ENCODE data around the gene CEP112.

The CEP112 gene

GRCh38 chr17:65918500-65918899, 273.4 kb downstream of the CEP112 start:
- no peak for TF ChIP-seq SP1 (IDR thresholded peaks at IDR 0.05)
- no peak for TF ChIP-seq SUZ12 (IDR thresholded peaks at IDR 0.05)
- TF ChIP-seq FOXM1 (IDR thresholded peaks at IDR 0.05; ENCODE audit: borderline replicate concordance), result no peak
- no peak for TF ChIP-seq TARDBP (IDR thresholded peaks at IDR 0.05)
- no peak for TF ChIP-seq ARNT (IDR thresholded peaks at IDR 0.05)
- TF ChIP-seq L3MBTL2 (conservative IDR thresholded peaks at IDR 0.05), result no peak
- TF ChIP-seq FOXK2 (IDR thresholded peaks at IDR 0.05), result no peak
- no peak for TF ChIP-seq LEF1 (IDR thresholded peaks at IDR 0.05; ENCODE audit: borderline replicate concordance)
- TF ChIP-seq, protein P1, sequence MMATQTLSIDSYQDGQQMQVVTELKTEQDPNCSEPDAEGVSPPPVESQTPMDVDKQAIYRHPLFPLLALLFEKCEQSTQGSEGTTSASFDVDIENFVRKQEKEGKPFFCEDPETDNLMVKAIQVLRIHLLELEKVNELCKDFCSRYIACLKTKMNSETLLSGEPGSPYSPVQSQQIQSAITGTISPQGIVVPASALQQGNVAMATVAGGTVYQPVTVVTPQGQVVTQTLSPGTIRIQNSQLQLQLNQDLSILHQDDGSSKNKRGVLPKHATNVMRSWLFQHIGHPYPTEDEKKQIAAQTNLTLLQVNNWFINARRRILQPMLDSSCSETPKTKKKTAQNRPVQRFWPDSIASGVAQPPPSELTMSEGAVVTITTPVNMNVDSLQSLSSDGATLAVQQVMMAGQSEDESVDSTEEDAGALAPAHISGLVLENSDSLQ (IDR thresholded peaks at IDR 0.05), result no peak
- no peak for TF ChIP-seq CTBP1 (IDR thresholded peaks at IDR 0.05; ENCODE audit: borderline replicate concordance)
- TF ChIP-seq NFRKB (IDR thresholded peaks at IDR 0.05), result no peak
- no peak for TF ChIP-seq ELF4 (IDR thresholded peaks at IDR 0.05)
- ChIA-PET CTCF (interaction anchor here (0.7 kb wide), 1 partner anchor 31 kb away, joined by 3 read pairs; no protein-coding TSS in a partner anchor), POLR2A (no interaction called here)
- DNase-seq (ENCODE audit: extremely low spot score), result no peak

- CTCF ChIA-PET, result interaction anchor here (0.6 to 0.7 kb wide), 2 partner anchors 25 to 30 kb away, joined by 3 to 7 read pairs; no protein-coding TSS in a partner anchor
- POLR2A ChIA-PET, result no interaction called here
- TF ChIP-seq HDGF (IDR thresholded peaks at IDR 0.05; ENCODE audit: borderline replicate concordance) (no peak), L3MBTL2 (conservative IDR thresholded peaks at IDR 0.05) (no peak), ARNT (IDR thresholded peaks at IDR 0.05) (no peak), TARDBP (IDR thresholded peaks at IDR 0.05) (no peak), FOXK2 (IDR thresholded peaks at IDR 0.05) (no peak), SP1 (IDR thresholded peaks at IDR 0.05) (no peak), BHLHE40 (IDR thresholded peaks at IDR 0.05; ENCODE audit: borderline replicate concordance) (no peak), ELF4 (IDR thresholded peaks at IDR 0.05) (no peak), LEF1 (IDR thresholded peaks at IDR 0.05; ENCODE audit: borderline replicate concordance) (no peak), FOXM1 (IDR thresholded peaks at IDR 0.05; ENCODE audit: borderline replicate concordance) (no peak), ZNF384 (IDR thresholded peaks at IDR 0.05) (no peak), NFRKB (IDR thresholded peaks at IDR 0.05) (no peak)
- no peak for DNase-seq (ENCODE audit: extremely low spot score)
Measured at GRCh38 chr17:65917560-65917959, 274.4 kb downstream of the CEP112 start.

DNA sequence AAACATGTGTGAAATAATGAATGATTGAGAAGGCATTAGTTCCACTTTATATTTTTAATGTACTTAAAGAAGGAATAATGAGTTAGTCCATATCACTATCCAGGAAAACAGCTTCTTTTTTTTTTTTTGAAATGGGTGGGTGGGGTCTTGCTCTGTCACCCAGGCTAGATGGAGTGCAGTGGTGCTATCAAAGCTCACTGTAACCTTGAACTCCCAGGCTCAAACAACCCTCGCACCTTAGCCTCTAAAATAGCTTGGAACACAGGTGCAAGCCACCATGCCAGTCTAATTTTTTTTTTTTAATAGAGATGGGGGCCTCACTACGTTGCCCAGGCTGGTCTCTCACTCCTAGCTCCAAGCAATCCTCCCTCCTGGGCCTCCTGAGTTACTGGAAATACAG, 275.5 kb downstream of the CEP112 start:
- DNase-seq (ENCODE audit: extremely low spot score), result no peak
- POLR2A ChIA-PET, result no interaction called here
- CTCF ChIA-PET, result no interaction called here
- TF ChIP-seq FOXA1 (IDR thresholded peaks at IDR 0.05), result no peak
- no peak for TF ChIP-seq TARDBP (IDR thresholded peaks at IDR 0.05)
- TF ChIP-seq ARNT (IDR thresholded peaks at IDR 0.05), result no peak
- TF ChIP-seq SUZ12 (IDR thresholded peaks at IDR 0.05), result no peak
- TF ChIP-seq ZNF384 (IDR thresholded peaks at IDR 0.05), result no peak
- no peak for TF ChIP-seq FOXK2 (IDR thresholded peaks at IDR 0.05)
- no peak for TF ChIP-seq NFRKB (IDR thresholded peaks at IDR 0.05)
- no peak for TF ChIP-seq LEF1 (IDR thresholded peaks at IDR 0.05; ENCODE audit: borderline replicate concordance)
- no peak for TF ChIP-seq ELF4 (IDR thresholded peaks at IDR 0.05)
- TF ChIP-seq BHLHE40 (IDR thresholded peaks at IDR 0.05; ENCODE audit: borderline replicate concordance), result no peak
- TF ChIP-seq SP1 (IDR thresholded peaks at IDR 0.05), result no peak
- TF ChIP-seq L3MBTL2 (conservative IDR thresholded peaks at IDR 0.05), result no peak
- no peak for TF ChIP-seq FOXM1 (IDR thresholded peaks at IDR 0.05; ENCODE audit: borderline replicate concordance)
- TF ChIP-seq, protein P1 (IDR thresholded peaks at IDR 0.05), result no peak
- TF ChIP-seq HDGF (IDR thresholded peaks at IDR 0.05; ENCODE audit: borderline replicate concordance), result no peak
- no peak for TF ChIP-seq CTBP1 (IDR thresholded peaks at IDR 0.05; ENCODE audit: borderline replicate concordance)

- DNase-seq (ENCODE audit: extremely low spot score), result no peak
- POLR2A ChIA-PET, result no interaction called here
- CTCF ChIA-PET, result no interaction called here
- no peak for TF ChIP-seq SP1 (IDR thresholded peaks at IDR 0.05)
- TF ChIP-seq NFRKB (IDR thresholded peaks at IDR 0.05), result no peak
- TF ChIP-seq L3MBTL2 (conservative IDR thresholded peaks at IDR 0.05), result no peak
- TF ChIP-seq FOXA1 (IDR thresholded peaks at IDR 0.05), result no peak
- TF ChIP-seq HDGF (IDR thresholded peaks at IDR 0.05; ENCODE audit: borderline replicate concordance), result no peak
- no peak for TF ChIP-seq ZNF384 (IDR thresholded peaks at IDR 0.05)
- TF ChIP-seq, protein P1 (IDR thresholded peaks at IDR 0.05), result no peak
- no peak for TF ChIP-seq SUZ12 (IDR thresholded peaks at IDR 0.05)
- no peak for TF ChIP-seq TARDBP (IDR thresholded peaks at IDR 0.05)
- TF ChIP-seq ARNT (IDR thresholded peaks at IDR 0.05), result no peak
- TF ChIP-seq LEF1 (IDR thresholded peaks at IDR 0.05; ENCODE audit: borderline replicate concordance), result no peak
- no peak for TF ChIP-seq CTBP1 (IDR thresholded peaks at IDR 0.05; ENCODE audit: borderline replicate concordance)
- TF ChIP-seq FOXM1 (IDR thresholded peaks at IDR 0.05; ENCODE audit: borderline replicate concordance), result no peak
- no peak for TF ChIP-seq BHLHE40 (IDR thresholded peaks at IDR 0.05; ENCODE audit: borderline replicate concordance)
- no peak for TF ChIP-seq ELF4 (IDR thresholded peaks at IDR 0.05)
- no peak for TF ChIP-seq FOXK2 (IDR thresholded peaks at IDR 0.05)
Measured at GRCh38 chr17:65914784-65915342, 277.1 kb downstream of the CEP112 start.

DNA sequence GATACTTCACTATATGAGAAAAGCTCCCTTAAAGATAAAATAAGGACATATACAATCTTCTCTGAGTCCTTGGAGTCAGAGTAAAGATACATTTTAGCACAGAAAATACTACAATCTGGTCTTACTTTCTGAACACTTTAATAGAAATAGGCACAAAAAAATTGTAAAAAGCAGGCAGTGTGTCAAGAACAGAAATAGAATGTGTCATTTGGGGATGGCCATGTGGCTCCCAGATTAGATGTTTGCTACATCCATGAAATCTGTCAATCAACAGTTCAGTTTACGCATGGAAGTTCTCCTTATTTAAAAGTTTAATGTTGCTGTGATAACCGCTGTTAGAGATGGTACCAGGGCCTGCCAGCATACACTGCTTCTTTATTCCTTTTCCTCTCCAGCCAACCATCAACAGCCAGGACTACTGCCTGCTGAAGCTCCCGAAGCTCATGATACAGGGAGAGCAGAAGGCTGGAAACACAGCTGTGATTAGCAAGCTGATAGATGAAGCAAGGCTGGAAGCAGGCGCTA, 278.5 kb downstream of the CEP112 start:
- POLR2A ChIA-PET, result no interaction called here

GRCh38 chr17:65910836-65911235, 281.1 kb downstream of the CEP112 start:
- POLR2A ChIA-PET, result no interaction called here
- CTCF ChIA-PET, result no interaction called here

More for the DNA sequence above, 278.5 kb downstream of the CEP112 start:
- no peak for DNase-seq (ENCODE audit: extremely low spot score)
- TF ChIP-seq HDGF (IDR thresholded peaks at IDR 0.05; ENCODE audit: borderline replicate concordance) (no peak), BHLHE40 (IDR thresholded peaks at IDR 0.05; ENCODE audit: borderline replicate concordance) (no peak), ARNT (IDR thresholded peaks at IDR 0.05) (no peak), FOXM1 (IDR thresholded peaks at IDR 0.05; ENCODE audit: borderline replicate concordance) (no peak), L3MBTL2 (conservative IDR thresholded peaks at IDR 0.05) (no peak)
- CTCF ChIA-PET, result interaction anchor here (0.6 kb wide), 1 partner anchor 305 kb away, joined by 3 read pairs; no protein-coding TSS in a partner anchor

More at GRCh38 chr17:65910836-65911235, 281.1 kb downstream of the CEP112 start:
- TF ChIP-seq TARDBP (IDR thresholded peaks at IDR 0.05) (no peak), SUZ12 (IDR thresholded peaks at IDR 0.05) (no peak), FOXK2 (IDR thresholded peaks at IDR 0.05) (no peak), ARNT (IDR thresholded peaks at IDR 0.05) (no peak), SP1 (IDR thresholded peaks at IDR 0.05) (no peak), FOXA1 (IDR thresholded peaks at IDR 0.05) (no peak), NFRKB (IDR thresholded peaks at IDR 0.05) (no peak), HDGF (IDR thresholded peaks at IDR 0.05; ENCODE audit: borderline replicate concordance) (no peak), ZNF384 (IDR thresholded peaks at IDR 0.05) (no peak), FOXM1 (IDR thresholded peaks at IDR 0.05; ENCODE audit: borderline replicate concordance) (no peak)
- TF ChIP-seq, protein P1 (IDR thresholded peaks at IDR 0.05), result no peak
- DNase-seq (ENCODE audit: extremely low spot score), result no peak

Measured in HEK293T (cell line).